Inflammatory macrophage treated with lipopolysaccharide for 4 hours (primary cell): ENCODE results near the gene CAMTA1.

Experiments used
- DNase-seq: peaks from one replicate; pipeline ENCODE4 v3.0.0-alpha.2; 2020

The CAMTA1 gene

DNA sequence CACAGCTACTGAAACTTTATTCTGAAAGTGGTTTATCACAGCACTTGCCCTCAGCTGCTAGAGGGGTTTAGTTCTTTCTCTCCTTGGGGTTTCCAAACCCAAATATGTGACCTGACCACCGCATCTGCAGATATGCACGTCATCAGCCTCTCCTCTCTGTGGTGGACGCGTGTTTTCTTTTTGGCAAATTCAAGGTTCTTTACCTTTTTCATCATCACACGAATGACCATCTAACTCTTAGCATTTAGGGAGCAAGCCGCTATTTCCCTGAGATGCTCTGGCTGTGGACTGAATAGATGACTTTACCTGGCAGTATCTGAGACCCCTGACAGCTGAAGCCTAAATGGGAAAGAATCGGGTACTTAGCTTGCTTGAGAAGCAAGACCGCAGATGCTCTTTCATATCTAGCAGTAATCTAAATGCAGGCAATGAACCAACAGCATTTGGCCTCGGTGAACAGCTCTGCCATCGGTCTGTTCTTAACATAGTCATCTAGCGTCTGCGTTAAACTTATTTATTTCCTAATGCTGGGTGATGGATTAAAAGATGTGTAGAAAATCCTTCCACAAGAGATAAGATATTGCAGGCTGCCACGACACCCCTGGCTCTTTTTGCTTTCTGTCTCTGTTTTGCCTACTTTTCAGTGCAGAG is 463.4 kb downstream of the CAMTA1 start:
- no peak for DNase-seq

GRCh38 chr1:7249516-7249915 is 464.3 kb downstream of the CAMTA1 start:
- no peak for DNase-seq

DNA sequence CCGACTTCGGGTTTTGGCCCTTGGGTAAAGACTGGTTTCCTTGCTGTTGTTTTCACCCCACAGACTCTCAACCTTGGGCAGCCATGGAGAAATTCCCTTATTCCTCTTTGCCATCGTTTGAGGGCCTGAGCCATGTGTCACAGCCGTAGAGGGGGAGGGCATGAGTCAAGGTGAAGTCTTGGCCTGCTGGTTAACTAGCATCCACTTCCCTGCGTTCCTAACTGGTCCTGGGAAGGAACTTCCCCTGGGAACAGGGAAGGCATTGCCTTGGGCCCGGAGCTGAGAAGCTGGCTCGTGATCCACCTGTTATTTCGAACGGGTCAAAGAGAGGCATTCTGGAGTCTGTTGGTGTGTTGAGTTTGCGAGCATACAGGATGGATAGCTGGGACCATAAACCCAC is 464.9 kb downstream of the CAMTA1 start:
- no peak for DNase-seq

- DNase-seq, result no peak
Measured at GRCh38 chr1:7250597-7251453, 465.6 kb downstream of the CAMTA1 start.

- no peak for DNase-seq
Measured at GRCh38 chr1:7251454-7251800, 466.2 kb downstream of the CAMTA1 start.

DNA sequence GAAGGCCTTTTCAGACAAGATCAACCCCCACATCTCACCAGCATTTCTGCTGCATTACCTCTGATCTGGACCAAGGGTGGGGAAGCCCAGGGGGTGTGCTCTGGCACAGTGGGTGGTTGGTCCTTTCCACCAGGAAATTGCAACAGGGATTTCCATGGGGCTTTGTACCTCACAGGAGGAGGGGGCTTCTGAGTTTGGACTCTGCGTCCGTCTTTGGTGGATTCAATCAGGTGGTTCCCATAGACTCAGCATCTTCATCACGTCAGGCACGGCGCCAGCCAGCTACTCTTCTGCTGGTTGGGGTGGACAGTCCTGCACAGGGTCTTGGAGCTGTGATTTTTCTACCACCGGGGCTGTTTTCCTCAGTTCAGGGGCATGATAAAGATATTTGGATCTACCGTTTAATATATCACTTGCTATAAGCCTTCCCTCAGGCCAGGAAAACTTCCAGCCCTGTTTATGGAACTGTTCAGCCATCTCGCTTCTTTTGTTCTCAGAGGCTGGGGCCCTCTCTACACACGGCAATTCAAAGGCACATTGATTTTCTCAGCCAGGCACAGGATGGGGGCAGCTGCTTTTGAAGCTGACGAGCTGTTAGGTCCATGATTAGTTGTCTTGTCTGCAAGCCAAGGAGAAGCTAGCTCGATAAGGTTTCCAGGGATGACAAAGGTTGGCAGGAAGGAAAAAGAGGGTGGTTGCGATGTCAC is 467.3 kb downstream of the CAMTA1 start:
- no peak for DNase-seq

- no peak for DNase-seq
Measured at GRCh38 chr1:7253118-7253480, 467.8 kb downstream of the CAMTA1 start.

DNA sequence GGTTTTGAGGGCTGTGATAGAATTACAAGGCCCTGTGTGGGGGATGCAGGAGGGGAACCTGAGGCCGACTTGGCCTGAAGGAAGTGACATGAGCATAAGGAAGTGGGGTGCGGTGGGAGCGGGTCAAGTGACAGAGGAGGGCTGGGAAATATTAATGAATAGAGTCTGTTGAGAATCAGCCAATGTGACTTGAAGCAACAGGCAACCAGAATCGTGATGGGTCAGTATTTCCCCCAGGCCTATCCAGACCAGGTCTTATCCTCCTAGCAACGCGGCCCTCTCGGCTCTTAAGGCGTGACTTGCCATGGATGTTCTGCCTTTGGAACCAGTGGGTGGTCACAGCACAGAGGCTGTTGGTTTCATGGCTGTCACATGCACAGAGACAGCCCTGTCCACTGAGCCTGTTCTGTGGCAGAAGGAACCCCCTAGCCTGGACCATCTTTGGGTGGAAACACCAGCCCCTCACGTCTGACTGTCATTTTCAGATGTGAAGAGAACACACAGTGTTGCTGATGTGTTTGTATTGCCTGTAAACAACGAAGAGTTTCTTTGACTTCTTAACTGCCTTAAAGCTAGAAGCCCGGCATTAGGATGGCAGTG is 468.8 kb downstream of the CAMTA1 start:
- DNase-seq, result no peak

- no peak for DNase-seq
Measured at GRCh38 chr1:7255303-7256058, 470.2 kb downstream of the CAMTA1 start.

DNA sequence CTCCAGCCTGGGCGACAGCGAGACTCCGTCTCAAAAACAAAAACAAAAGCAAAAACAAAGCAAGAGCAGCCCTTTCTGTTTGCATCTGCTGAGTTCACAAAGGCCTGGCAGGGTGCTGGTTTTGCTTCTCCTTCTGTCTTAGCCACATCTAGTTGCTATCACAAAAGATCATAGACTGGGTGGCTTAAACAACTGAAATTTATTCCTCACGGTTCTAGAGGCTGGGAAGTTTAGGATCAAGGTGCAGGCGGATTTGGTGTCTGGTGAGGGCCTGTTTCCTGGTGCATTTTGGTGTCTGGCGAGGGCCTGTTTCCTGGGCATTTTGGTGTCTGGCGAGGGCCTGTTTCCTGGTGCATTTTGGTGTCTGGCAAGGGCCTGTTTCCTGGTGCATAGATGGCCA is 471.3 kb downstream of the CAMTA1 start:
- no peak for DNase-seq

DNA sequence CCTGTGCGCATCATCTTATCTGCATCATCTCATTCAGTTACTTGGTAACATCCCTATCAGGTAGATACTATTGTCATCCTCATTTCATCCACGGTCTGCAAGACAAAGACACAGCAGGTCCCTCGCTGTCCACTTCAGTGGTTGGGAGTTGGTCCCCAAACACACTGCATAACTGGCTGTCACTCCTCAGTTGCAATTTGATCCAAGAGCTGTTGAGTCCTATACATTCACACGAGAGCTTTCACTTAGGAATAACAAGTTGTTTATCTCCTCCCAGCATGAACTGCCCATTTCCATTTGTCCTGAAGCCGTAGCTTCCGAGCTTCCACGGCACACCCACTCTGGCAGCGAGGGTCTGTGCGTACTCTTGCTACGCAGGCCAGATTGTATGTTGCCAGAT is 472.0 kb downstream of the CAMTA1 start:
- no peak for DNase-seq

- no peak for DNase-seq
Measured at GRCh38 chr1:7258589-7259135, 473.4 kb downstream of the CAMTA1 start.

- DNase-seq, result no peak
Measured at GRCh38 chr1:7259955-7260354, 474.7 kb downstream of the CAMTA1 start.

DNA sequence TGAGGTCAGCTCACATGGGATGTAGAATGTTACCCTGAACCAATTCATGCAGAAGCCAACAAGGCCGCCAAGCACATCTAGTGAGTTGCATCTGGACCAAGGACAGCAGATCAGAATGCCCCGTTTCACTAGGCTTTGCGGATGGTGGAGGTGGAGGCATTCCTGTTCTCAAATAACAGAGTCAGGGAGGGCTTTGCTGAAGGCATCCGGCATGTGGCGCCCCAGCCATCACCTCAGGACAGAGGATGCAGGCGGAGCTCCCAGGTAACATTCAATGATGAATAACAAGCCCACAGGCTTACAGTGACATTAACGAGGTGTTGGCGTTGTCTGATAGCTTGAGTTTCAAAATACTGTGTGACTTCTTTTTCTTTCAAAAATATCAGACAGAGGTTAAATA is 476.2 kb downstream of the CAMTA1 start:
- DNase-seq, result no peak

GRCh38 chr1:7262611-7263010 is 477.4 kb downstream of the CAMTA1 start:
- no peak for DNase-seq

DNA sequence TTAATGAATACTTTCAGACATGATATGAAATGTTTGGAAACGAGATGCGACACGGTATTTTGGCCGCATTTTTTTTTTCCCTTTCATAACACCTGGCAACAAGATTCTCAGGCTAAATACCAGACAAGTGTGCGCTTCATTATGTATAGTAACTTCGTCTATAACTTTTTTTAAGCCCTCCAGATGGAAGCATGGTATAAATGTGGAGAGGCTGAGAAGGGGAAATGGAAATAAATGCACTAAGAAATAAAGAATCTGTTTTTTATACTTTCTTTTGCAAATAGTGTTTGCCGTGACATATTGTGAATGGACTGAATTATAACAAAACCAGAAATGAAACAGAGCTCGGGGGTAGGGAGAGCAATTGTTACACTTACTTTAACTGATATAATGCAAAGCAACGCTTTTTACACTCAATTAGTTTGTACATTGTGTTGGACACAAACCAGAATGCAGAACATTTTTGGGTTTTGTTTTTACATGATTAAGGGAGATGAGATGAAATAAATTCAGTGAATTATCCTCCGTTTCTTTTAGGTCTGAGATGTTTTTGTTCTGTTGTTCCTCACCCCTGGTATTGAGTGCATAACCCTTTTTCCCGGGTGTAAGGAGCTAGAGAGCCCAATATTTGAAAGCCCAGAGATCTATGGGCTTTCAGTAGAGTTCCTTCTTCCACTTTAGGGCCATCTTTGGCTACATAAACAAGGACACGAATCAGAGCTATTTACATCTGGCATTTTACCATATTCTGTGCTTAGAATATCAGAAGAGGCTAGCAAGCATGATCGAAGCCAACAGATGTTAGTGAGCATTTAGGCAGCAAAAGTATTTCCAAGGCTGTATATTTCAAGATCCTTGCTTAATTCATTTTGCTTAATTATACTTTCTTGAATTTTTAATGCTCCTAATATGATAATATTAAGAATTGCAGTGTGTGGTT is 478.0 kb downstream of the CAMTA1 start:
- DNase-seq, result no peak

- no peak for DNase-seq
Measured at GRCh38 chr1:7264101-7264500, 478.8 kb downstream of the CAMTA1 start.

GRCh38 chr1:7265771-7266371 is 480.6 kb downstream of the CAMTA1 start:
- no peak for DNase-seq

DNA sequence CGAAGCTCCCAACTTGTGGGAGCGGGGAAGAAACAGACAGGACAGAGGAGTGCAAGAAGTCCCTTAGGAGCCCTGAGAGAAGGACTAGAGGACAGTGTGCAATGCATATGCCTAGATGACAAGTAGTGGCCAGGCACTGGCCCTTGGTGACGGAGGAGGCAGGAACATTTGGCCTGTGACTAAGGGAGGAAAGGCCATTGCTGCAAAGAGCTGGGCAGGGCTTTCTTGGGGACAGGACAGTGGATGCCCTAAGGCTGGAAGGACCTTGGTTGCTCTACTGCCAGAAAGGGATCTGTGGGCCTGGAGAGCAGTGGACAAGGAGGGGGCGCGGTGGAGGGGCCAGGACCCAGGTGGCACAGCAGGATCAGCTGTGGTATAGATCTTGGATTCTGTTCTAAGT is 481.3 kb downstream of the CAMTA1 start:
- DNase-seq, result no peak

DNA sequence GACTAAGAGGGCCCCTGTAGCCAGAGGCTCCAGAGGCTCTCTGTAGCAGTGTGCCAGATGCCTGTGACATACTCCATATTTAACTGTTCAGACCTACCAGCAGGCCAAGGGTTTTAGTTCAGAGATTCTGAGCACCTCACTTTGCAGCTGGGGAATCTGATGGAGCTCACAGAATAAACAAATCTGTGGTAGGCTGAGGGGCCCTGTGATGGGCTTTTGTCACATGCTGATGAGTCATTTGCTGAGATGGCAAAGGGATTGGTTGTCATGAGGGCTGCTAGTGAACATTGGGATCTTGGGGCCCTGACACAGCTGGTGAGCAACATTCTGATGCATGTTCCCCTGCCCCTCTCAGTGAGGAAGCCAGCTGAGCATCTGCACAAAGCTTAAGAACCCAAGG is 482.2 kb downstream of the CAMTA1 start:
- no peak for DNase-seq

DNA sequence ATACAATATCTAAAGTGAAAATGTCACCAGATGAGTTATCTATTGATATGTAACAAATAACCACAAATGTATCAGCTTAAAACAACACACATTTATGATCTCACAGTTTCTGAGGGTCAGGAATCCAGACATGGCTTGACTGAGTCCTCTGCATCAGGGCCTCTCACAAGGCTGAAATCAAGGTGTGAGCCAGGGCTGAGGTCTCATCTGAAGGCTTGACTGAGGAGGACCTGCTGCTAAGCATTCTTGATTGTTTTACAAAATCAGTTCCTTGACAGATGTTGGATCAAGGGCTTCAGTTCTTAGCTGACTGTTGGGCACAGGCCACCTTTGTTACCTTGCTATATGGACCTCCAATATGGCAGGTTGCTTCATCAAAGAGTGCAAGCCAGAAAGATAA is 483.7 kb downstream of the CAMTA1 start:
- DNase-seq, result no peak
